Ovary (tissue), 9 donors: ENCODE results near the gene DECR2. TPM values are rescaled to one million over a fixed set of nuclear protein-coding genes. Genes with fewer than 3 reads are reported as not detected.
"Not testable (repeated sequence)": the region's sequence is repeated elsewhere in the genome, so short reads cannot be mapped to it uniquely, and the experiment has no call there.

ENCODE experiments used
- DNase-seq, 5 donors: peaks; one replicate each; pipeline ENCODE4 v3.0.0-alpha.2; 2019 to 2020
- H3K27ac ChIP-seq, 2 donors: fragments of 200-600 bp; one replicate each; pipeline versions ENCODE4 v1.5.1 to v1.8.0; 2019 to 2022
- H3K27me3 ChIP-seq: fragments of 200-600 bp; one replicate; pipeline ENCODE4 v1.8.0; 2022
- H3K36me3 ChIP-seq: fragments of 200-600 bp; sonication (generic); one replicate; pipeline ENCODE4 v1.5.1; 2019
- H3K4me1 ChIP-seq: one replicate; pipeline ENCODE4 v1.8.1; 2013; ENCODE audit warnings: mild to moderate bottlenecking, moderate library complexity; ENCODE audit not compliant: insufficient read depth
- H3K4me3 ChIP-seq: fragments of 200-600 bp; sonication (generic); one replicate; pipeline ENCODE4 v1.5.1; 2017
- H3K9me3 ChIP-seq, 2 donors: fragments of 200-600 bp in 1 of 2; sonication (generic) in 1 of 2; one replicate each; pipeline versions ENCODE4 v1.5.1 to v1.8.1; 2013 to 2019; ENCODE audit warnings: mild to moderate bottlenecking in 1 of 2, moderate library complexity in 1 of 2
- CTCF ChIP-seq, 3 donors: fragments of 450-650 bp in 2 of 3; fragments of 200-600 bp in 1 of 3; IDR thresholded peaks; one replicate each; pipeline versions ENCODE4 v1.5.1 to v1.8.0; 2016 to 2022; ENCODE audit warnings: antibody characterized with exemption in 3 of 3, mild to moderate bottlenecking in 1 of 3
- EP300 ChIP-seq: sonication (generic); formaldehyde crosslinking; IDR thresholded peaks from one replicate; pipeline ENCODE4 v1.6.1; 2017; ENCODE audit warnings: antibody characterized with exemption
- POLR2A ChIP-seq: fragments of 450-650 bp; IDR thresholded peaks from one replicate; pipeline ENCODE4 v1.6.1; 2017; ENCODE audit warnings: antibody characterized with exemption, mild to moderate bottlenecking, moderate library complexity
- WGBS, 3 donors: extraction: QIAGEN DNeasy Blood & Tissue Kit in 1 of 3; methylation state at CpG; one replicate each; pipeline versions ENCODE4 v1.1.5 to v1.1.7; 2013 to 2017; 5-methylcytosine and 5-hydroxymethylcytosine counted together
- intact Hi-C, 4 donors: fragments of 100-400 bp; cut with DNase I; formaldehyde crosslinking; loops; one replicate each; pipeline versions ENCODE4 v1.11.0 to v1.15.1; 2022 to 2023
- polyA plus RNA-seq, 2 donors: library from polyadenylated mRNA; stranded (reverse); fragments of 200-250 nt in 1 of 2; fragments of 350-450 nt in 1 of 2; fragmentation: Illumina TruSeq in 1 of 2; extraction: RNeasy Lipid Tissue Mini Kit (QIAGEN cat#74804) in 1 of 2; gene quantifications; one replicate each; pipeline ENCODE4 v1.2.3, GENCODE V29; 2013 to 2014
- total RNA-seq, 7 donors: library from RNA; depleted of rRNA in 2 of 7; stranded (reverse); fragments of >200 nt in 2 of 7; fragmentation: NEBNext Ultra II Directional in 3 of 7; extraction: Animal tissue kit (Norgen Biotek cat#: 25700) in 3 of 7; gene quantifications; one replicate each; pipeline versions ENCODE4 v1.1.0 to v1.2.4, GENCODE V29; 2016 to 2023
- donor health status: DM: no; HTN: no; CAD: no; lungs with moderate emphysema.
- donor health status: DM: no; HTN: no; CAD: no.
- donor health status: Bipolar disorder and iron deficiency.
- donor health status: DM: yes; HTN: yes; CAD: no.
- donor health status: DM: no; HTN: no; CAD: no.
- donor health status: DM: yes; HTN: yes; CAD: no.

The DECR2 gene
- total and polyA plus RNA-seq, 9 donors = 2.1 to 23.7 (median 14.8) TPM

GRCh38 chr16:383326-384051 is 18.2 kb upstream of the DECR2 start:
- 48 to 76% (median 63%) methylated on average over 33 of the region's 33 CpGs for WGBS, 3 donors
- H3K9me3 ChIP-seq = no peaks in the 10 kb centered on the region
- no peaks in the 10 kb centered on the region for H3K27me3 ChIP-seq
- no peaks in the 10 kb centered on the region for H3K36me3 ChIP-seq
- intact Hi-C loops = loop anchor here in 2 of 4 donors (10.0 kb wide), 2 partner anchors 271 to 281 kb away; partner anchors contain the start of gene RHOT2 (in 1 of the 2)
- H3K4me3 ChIP-seq = no peak overlapping the region
- H3K4me1 ChIP-seq = peaks cover 4% of the 10 kb centered on the region
- DNase-seq = peak in 2 of 5 donors; percentile 40 to 43
- TF ChIP-seq CTCF (IDR thresholded peaks at IDR 0.05) (no peak), POLR2A (no peak), EP300 (no peak)
- H3K27ac ChIP-seq = no peak overlapping the region

- WGBS, 3 donors = 75 to 84% (median 76%) methylated on average over 19 of the region's 19 CpGs
- no peak overlapping the region for H3K4me3 ChIP-seq
- H3K27ac ChIP-seq = no peak overlapping the region
- no peaks in the 10 kb centered on the region for H3K4me1 ChIP-seq
- no peaks in the 10 kb centered on the region for H3K27me3 ChIP-seq
- TF ChIP-seq POLR2A (no peak), CTCF (IDR thresholded peaks at IDR 0.05) (no peak), EP300 (no peak)
- intact Hi-C loops = loop anchor here in 2 of 4 donors (10.0 kb wide), 2 partner anchors 268 to 278 kb away; partner anchors contain the start of gene RHOT2 (in 1 of the 2)
- no peaks in the 10 kb centered on the region for H3K36me3 ChIP-seq
- no peak for DNase-seq
- H3K9me3 ChIP-seq = no peaks in the 10 kb centered on the region
These were observed 15.0 kb upstream of the DECR2 start for GRCh38 chr16:386641-387156.

- not testable (repeated sequence) for H3K36me3 ChIP-seq, H3K27me3 ChIP-seq, H3K4me3 ChIP-seq, H3K4me1 ChIP-seq, H3K9me3 ChIP-seq
- intact Hi-C loops = loop anchor here in 2 of 4 donors (10.0 kb wide), 2 partner anchors 267 to 277 kb away; partner anchors contain the start of gene RHOT2 (in 1 of the 2)
- peak overlapping the region; percentile 15 to 30 for H3K27ac ChIP-seq
- WGBS, 3 donors = 9 to 12% (median 10%) methylated on average over 20 of the region's 20 CpGs
- peak in 2 of 5 donors; percentile 54 to 78 for DNase-seq
These were observed 13.7 kb upstream of the DECR2 start for GRCh38 chr16:387761-388666.

GRCh38 chr16:389352-389751 is 12.3 kb upstream of the DECR2 start:
- Histone ChIP-seq H3K4me3 (no peak overlapping the region), H3K9me3 (no peaks in the 10 kb centered on the region), H3K36me3 (no peaks in the 10 kb centered on the region), H3K4me1 (no peaks in the 10 kb centered on the region), H3K27ac (no peak overlapping the region), H3K27me3 (no peaks in the 10 kb centered on the region)
- intact Hi-C loops = loop anchor here in 2 of 4 donors (10.0 kb wide), 2 partner anchors 265 to 275 kb away; partner anchors contain the start of gene RHOT2 (in 1 of the 2)
- TF ChIP-seq CTCF (IDR thresholded peaks at IDR 0.05) = no peak
- TF ChIP-seq EP300 = no peak
- no peak for TF ChIP-seq POLR2A
- 79 to 91% (median 89%) methylated on average over 10 of the region's 10 CpGs for WGBS, 3 donors
- no peak for DNase-seq
